Neural crest cell (in vitro differentiated cells): ENCODE measurements around the gene TRABD. TPM values are rescaled to one million over a fixed set of nuclear protein-coding genes. Genes with fewer than 3 reads are reported as not detected.

Source experiments
- DNase-seq: peaks from one replicate; pipeline ENCODE4 v3.0.0; 2021; ENCODE audit warnings: low read depth, mixed read lengths, low spot score
- H3K27ac Mint-ChIP-seq: one replicate; pipeline ENCODE4 v1.8.0; 2021; ENCODE audit warnings: mild to moderate bottlenecking, mixed read lengths; ENCODE audit not compliant: unreplicated experiment
- H3K27me3 Mint-ChIP-seq: 2 replicates; pipeline ENCODE4 v1.8.0; 2021; ENCODE audit warnings: low read depth, mild to moderate bottlenecking, mixed read lengths
- H3K36me3 Mint-ChIP-seq: 2 replicates; pipeline ENCODE4 v1.8.0; 2021; ENCODE audit warnings: low read depth, mild to moderate bottlenecking, mixed read lengths
- H3K4me1 Mint-ChIP-seq: 2 replicates; pipeline ENCODE4 v1.8.0; 2021; ENCODE audit warnings: mixed read lengths
- H3K4me3 Mint-ChIP-seq: one replicate; pipeline ENCODE4 v1.8.0; 2021; ENCODE audit warnings: mild to moderate bottlenecking, mixed read lengths
- H3K9me3 Mint-ChIP-seq: 2 replicates; pipeline ENCODE4 v1.8.0; 2021; ENCODE audit warnings: mixed read lengths
- total RNA-seq: library from RNA; stranded (reverse); gene quantifications from 2 replicates; pipeline ENCODE4 v1.2.1, GENCODE V29; 2021
- TF ChIP-seq, protein P1 (sequence below): fragments of 200-600 bp; sonication (generic); conservative IDR thresholded peaks from 2 replicates; pipeline ENCODE4 v1.5.0; 2021; ENCODE audit warnings: antibody characterized with exemption, mild to moderate bottlenecking

Gene TRABD
- total RNA-seq, 1 donor from 2014 or later, result 45.7 TPM

DNA sequence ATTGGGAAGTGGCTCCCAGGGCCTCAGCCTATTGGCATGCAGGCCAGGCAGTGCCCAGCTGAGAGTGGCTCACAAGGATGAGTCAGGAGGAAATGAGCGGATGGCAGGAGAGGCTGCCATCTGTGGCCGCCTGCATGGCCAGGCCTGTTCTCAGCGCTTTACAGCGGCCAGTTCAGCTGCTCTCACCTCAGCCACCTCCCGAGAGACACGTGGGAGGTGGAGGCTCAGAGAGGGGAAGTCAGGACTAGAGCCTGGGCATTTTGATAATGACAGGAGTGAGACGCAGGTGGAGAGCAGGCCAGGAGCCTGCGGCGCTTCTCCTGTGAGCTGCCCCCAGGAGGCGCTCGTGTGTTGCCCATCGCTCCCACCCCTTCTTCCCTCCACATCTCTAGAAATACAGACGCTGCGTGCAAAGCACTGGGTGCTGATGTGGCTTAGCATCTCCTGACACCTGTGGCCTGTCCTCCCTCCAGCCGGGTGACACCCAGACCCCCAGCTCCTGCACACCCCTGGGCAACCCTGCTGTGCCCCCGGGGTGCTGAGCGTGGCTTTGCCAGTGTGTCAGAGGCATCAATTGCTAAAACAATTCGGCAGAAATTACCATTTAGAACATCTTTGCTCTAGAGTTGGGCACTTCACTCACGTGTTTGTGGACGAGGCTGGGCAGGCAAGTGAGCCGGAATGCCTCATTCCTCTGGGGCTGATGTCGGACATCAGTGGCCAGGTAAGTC, 36.6 kb upstream of the TRABD start:
- TF ChIP-seq, protein P1, sequence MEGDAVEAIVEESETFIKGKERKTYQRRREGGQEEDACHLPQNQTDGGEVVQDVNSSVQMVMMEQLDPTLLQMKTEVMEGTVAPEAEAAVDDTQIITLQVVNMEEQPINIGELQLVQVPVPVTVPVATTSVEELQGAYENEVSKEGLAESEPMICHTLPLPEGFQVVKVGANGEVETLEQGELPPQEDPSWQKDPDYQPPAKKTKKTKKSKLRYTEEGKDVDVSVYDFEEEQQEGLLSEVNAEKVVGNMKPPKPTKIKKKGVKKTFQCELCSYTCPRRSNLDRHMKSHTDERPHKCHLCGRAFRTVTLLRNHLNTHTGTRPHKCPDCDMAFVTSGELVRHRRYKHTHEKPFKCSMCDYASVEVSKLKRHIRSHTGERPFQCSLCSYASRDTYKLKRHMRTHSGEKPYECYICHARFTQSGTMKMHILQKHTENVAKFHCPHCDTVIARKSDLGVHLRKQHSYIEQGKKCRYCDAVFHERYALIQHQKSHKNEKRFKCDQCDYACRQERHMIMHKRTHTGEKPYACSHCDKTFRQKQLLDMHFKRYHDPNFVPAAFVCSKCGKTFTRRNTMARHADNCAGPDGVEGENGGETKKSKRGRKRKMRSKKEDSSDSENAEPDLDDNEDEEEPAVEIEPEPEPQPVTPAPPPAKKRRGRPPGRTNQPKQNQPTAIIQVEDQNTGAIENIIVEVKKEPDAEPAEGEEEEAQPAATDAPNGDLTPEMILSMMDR, result peak; percentile 86
- peak; percentile 52 for DNase-seq
- peaks cover 19% of the 10 kb centered on the region for H3K4me1 Mint-ChIP-seq
- H3K4me3 Mint-ChIP-seq, result no peak overlapping the region
- H3K27ac Mint-ChIP-seq, result no peak overlapping the region
- H3K27me3 Mint-ChIP-seq, result no peaks in the 10 kb centered on the region
- H3K36me3 Mint-ChIP-seq, result no peaks in the 10 kb centered on the region
- H3K9me3 Mint-ChIP-seq, result no peaks in the 10 kb centered on the region

DNA sequence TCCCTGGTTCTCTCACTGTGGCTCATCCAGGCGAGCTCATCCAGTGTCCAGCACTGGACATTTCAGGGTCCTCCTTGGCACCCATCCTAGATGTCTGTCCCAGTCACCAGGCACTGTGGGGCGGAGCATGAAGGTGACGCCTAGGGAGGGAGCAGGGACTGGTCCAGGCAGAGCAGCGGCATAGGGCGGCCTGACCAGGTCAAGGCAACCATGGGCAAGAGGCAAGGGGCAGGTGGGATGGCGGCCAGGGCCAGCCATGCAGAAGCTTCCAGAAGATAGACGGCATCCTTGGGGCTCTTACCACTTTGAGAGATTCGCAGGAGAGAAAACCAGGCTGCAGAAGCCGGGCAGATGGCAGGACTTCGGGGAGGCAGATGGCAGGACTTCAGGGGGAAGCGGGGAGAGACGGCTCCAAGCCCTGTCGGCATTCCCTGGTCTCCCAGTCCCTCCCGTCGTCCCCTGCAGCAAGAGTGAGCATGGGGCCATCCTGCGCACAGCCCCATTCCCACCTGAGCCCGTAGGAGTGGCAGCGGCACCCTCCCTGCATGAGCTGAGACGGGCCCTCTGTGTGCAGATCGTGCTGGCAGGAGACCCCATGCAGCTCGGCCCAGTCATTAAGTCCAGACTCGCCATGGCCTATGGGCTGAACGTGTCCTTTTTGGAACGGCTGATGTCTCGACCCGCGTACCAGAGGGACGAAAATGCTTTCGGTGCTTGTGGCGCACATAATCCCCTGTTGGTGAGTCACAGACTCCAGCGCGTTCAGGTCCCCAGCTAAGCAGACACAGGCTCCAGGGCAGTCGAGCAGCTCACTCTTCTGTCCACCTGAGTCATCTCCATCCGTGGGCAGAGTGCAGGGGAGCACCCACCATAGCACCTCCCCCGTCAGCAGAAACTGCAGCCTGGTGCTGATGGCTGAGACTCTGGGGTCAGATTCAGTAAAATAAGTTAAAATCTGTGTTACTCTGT, 35.3 kb upstream of the TRABD start:
- H3K27ac Mint-ChIP-seq, result peak overlapping the region; percentile 50
- no peak for DNase-seq

DNA sequence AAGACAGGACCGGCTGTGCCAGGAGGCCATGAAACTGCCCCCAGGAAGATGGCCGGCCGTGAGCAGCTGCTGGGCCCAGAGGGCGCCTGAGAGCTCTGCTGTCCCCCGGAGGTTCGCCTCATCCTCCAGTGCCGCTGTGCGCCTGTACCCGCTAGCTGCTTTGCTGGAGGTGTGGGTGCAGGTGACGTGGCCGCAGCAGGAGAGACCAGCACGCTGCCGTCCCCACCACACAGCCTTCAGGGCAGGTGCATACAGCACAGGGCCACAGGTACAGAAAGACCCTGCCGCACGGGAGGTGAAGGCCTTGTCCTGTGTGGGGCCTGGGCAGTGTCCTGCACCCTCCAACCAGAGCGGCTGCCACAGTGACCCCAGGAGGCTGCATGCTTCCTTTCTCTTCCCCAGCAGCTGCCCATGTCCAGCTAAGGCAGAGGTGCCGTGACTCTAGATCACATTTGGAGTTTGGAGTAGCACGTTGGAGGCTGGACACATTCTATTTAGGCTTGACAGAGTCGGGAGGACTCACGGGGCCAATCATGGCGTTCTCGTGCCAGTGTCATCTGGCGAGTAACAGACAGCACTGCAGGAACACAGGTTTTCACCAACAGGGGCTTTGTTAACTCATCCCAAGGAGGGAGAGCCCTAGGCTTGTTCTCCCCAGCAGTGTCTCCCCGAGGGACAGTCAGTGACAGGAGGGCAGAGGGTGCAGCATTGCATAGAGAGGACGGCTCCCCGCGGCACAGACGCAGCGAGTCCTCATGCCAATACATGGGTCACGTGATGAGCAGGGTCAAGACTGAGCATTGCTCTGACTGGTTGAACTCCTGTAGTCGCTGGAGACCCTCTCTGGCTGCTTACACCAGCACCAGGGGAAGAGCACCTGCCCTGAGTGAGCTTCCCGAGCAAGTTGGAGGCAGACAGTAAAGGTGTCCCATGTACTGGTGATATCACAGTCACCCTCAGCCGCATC, 33.9 kb upstream of the TRABD start:
- no peaks in the 10 kb centered on the region for H3K9me3 Mint-ChIP-seq
- peak overlapping the region; percentile 78 for H3K27ac Mint-ChIP-seq
- no peaks in the 10 kb centered on the region for H3K27me3 Mint-ChIP-seq
- no peak overlapping the region for H3K4me3 Mint-ChIP-seq
- H3K36me3 Mint-ChIP-seq, result no peaks in the 10 kb centered on the region
- DNase-seq, result no peak
- H3K4me1 Mint-ChIP-seq, result peaks cover 2% of the 10 kb centered on the region
- TF ChIP-seq, protein P1, result no peak

More for the DNA sequence above, 35.3 kb upstream of the TRABD start:
- Mint-ChIP-seq H3K9me3 (no peaks in the 10 kb centered on the region), H3K4me1 (peaks cover 15% of the 10 kb centered on the region), H3K27me3 (no peaks in the 10 kb centered on the region), H3K4me3 (no peak overlapping the region), H3K36me3 (no peaks in the 10 kb centered on the region)
- TF ChIP-seq, protein P1, result no peak

DNA sequence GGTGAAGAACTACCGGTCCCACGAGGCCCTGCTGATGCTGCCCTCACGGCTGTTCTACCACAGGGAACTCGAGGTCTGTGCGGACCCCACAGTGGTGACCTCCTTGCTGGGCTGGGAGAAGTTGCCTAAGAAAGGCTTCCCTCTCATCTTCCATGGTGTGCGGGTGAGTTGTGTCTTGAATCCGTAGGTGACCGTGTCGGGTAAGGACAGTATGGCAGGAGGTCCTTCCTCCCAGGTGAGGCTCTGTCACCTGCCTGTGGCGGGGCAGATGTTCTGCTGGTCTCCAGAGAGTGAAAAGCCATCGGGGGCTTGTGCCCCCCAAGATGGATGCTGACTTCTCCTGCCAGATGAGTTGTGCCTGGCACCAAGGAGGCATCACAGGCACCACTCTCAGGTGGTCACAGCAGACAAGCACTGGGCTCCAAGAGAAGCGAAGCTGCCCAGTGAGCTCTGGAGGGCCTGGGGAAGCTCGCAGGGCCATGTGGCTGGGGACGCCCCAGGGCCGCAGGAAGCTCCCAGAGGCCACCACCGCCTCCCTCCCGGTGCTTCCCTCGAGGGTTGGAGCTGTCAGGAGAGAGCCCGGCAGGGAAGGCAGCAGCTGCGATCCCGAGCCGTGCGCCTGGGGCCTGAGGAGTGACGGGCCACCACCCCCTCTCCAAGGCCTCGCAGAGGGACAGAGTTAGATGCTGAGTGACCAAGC, 32.5 kb upstream of the TRABD start:
- TF ChIP-seq, protein P1, result no peak
- H3K36me3 Mint-ChIP-seq, result no peaks in the 10 kb centered on the region
- H3K9me3 Mint-ChIP-seq, result no peaks in the 10 kb centered on the region
- DNase-seq, result no peak
- no peaks in the 10 kb centered on the region for H3K4me1 Mint-ChIP-seq
- no peak overlapping the region for H3K27ac Mint-ChIP-seq
- peaks cover 13% of the 10 kb centered on the region for H3K27me3 Mint-ChIP-seq
- no peak overlapping the region for H3K4me3 Mint-ChIP-seq
